ENCODE results near the gene PRDX5. TPM values are rescaled to one million over a fixed set of nuclear protein-coding genes. Genes with fewer than 3 reads are reported as not detected.

The PRDX5 gene
- total RNA-seq, 2 experiments from 2014 or later = 177 to 217 TPM

DNA sequence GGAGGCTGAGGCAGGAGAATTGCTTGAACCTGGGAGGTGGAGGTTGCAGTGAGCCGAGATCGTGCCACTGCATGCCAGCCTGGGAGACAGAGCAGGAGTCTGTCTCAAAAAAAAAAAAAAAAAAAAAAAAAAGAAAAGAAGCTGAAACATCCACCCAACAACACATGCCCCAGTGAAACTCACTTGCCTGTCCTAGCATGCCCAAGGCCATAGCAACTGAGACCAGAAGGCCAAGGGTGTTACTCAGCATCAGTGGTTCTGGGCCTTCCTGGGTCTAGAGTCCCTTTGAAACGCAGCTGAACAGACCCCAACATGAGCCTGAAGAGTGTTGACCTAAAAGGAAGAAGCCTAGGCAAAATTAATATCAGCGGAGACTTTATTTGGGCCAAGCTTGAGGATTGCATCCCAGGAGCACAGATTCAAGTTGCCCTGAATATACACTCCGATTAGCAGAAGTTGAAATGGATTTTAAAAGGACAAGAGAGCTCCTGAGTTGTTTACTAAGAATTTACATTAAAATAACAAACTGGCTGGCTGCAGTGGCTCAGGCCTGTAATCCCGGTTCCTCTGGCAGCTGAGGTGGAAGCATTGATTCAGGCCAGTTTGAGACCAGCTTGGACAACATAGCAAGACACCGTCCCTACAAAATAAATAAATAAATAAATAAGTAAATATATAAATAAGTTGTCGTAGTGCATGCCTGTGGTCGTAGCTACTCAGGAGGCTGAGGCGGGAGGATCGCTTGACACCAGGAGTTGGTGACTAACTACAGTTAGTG is 7.0 kb downstream of the PRDX5 start:
- Histone ChIP-seq H3K4me3 (ENCODE audit: low read depth, low read length, poor library complexity, severe bottlenecking) (no peak overlapping the region), H3K4me1 (ENCODE audit: insufficient read depth, low read length, poor library complexity, severe bottlenecking) (peaks cover under 1% of the 10 kb centered on the region), H2AFZ (ENCODE audit: low read length) (no peak overlapping the region), H3K36me3 (ENCODE audit: insufficient read depth, low read length) (peaks cover 31% of the 10 kb centered on the region; the same call in 1 of the 2 replicates), H3K9me2 (ENCODE audit: insufficient read depth, low read length) (no peaks in the 10 kb centered on the region), H3K4me2 (ENCODE audit: low read length) (no peak overlapping the region), H3K27ac (ENCODE audit: low read depth, low read length, poor library complexity, severe bottlenecking) (no peak overlapping the region), H4K20me1 (ENCODE audit: insufficient read depth, low read length) (no peaks in the 10 kb centered on the region), H3K79me2 (ENCODE audit: insufficient read depth, low read depth, low read length) (peaks cover under 1% of the 10 kb centered on the region; the same call in 1 of the 2 replicates), H3K9me3 (ENCODE audit: low read length) (no peaks in the 10 kb centered on the region)
- ChIA-PET CTCF (ENCODE audit: unreplicated experiment) (no interaction called here), POLR2A (interaction anchor here (1.3 kb wide), 1 partner anchor 14 kb away, joined by 3 read pairs; no protein-coding TSS in a partner anchor)
- DNase-seq (ENCODE audit: low spot score) = no peak
- BruUV-seq (replicated peaks) = no TSS peak
- intact Hi-C loops (cut with micrococcal nuclease; ENCODE audit: unreplicated experiment) = no loop called here
- TF ChIP-seq EZH2phosphoT487 (IDR thresholded peaks at IDR 0.05; ENCODE audit: borderline replicate concordance, low read depth, low read length) = no peak
- TF ChIP-seq, protein P1, sequence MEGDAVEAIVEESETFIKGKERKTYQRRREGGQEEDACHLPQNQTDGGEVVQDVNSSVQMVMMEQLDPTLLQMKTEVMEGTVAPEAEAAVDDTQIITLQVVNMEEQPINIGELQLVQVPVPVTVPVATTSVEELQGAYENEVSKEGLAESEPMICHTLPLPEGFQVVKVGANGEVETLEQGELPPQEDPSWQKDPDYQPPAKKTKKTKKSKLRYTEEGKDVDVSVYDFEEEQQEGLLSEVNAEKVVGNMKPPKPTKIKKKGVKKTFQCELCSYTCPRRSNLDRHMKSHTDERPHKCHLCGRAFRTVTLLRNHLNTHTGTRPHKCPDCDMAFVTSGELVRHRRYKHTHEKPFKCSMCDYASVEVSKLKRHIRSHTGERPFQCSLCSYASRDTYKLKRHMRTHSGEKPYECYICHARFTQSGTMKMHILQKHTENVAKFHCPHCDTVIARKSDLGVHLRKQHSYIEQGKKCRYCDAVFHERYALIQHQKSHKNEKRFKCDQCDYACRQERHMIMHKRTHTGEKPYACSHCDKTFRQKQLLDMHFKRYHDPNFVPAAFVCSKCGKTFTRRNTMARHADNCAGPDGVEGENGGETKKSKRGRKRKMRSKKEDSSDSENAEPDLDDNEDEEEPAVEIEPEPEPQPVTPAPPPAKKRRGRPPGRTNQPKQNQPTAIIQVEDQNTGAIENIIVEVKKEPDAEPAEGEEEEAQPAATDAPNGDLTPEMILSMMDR (conservative IDR thresholded peaks at IDR 0.05; ENCODE audit: low read length) = no peak

DNA sequence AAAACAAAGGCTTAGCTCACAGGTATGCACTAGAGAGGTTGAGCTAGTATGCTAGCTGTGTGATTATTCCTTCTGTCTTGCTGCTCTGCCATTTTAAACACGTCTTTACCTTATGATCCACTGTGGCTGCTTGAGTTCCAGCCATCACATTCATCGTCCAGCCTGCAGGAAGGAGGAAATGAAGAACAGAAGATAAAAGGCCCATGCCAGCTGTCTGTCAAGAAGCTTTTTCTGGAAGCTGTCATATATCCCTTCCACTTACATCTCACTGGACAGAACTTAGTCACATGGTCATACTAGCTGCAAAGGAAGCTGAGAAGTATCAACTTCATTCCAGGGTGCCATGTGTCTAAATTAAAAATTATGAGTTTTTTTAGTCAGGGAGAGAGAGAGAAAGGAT is 9.5 kb downstream of the PRDX5 start:
- Histone ChIP-seq H2AFZ (ENCODE audit: low read length) (no peak overlapping the region), H3K4me2 (ENCODE audit: low read length) (no peak overlapping the region), H3K79me2 (ENCODE audit: insufficient read depth, low read depth, low read length) (no peaks in the 10 kb centered on the region), H4K20me1 (ENCODE audit: insufficient read depth, low read length) (no peaks in the 10 kb centered on the region), H3K9me2 (ENCODE audit: insufficient read depth, low read length) (no peaks in the 10 kb centered on the region), H3K4me1 (ENCODE audit: insufficient read depth, low read length, poor library complexity, severe bottlenecking) (peaks cover 9% of the 10 kb centered on the region), H3K4me3 (ENCODE audit: low read depth, low read length, poor library complexity, severe bottlenecking) (no peak overlapping the region), H3K9me3 (ENCODE audit: low read length) (no peaks in the 10 kb centered on the region), H3K36me3 (ENCODE audit: insufficient read depth, low read length) (peaks cover 9% of the 10 kb centered on the region; the same call in 1 of the 2 replicates), H3K27ac (ENCODE audit: low read depth, low read length, poor library complexity, severe bottlenecking) (no peak overlapping the region)
- POLR2A ChIA-PET = no interaction called here
- CTCF ChIA-PET (ENCODE audit: unreplicated experiment) = interaction anchor here (0.5 kb wide), 1 partner anchor 589 kb away, joined by 3 read pairs; no protein-coding TSS in a partner anchor
- no TSS peak for BruUV-seq (replicated peaks)
- DNase-seq (ENCODE audit: low spot score) = no peak
- TF ChIP-seq, protein P1 (conservative IDR thresholded peaks at IDR 0.05; ENCODE audit: low read length) = no peak
- no peak for TF ChIP-seq EZH2phosphoT487 (IDR thresholded peaks at IDR 0.05; ENCODE audit: borderline replicate concordance, low read depth, low read length)
- intact Hi-C loops (cut with micrococcal nuclease; ENCODE audit: unreplicated experiment) = no loop called here

DNA sequence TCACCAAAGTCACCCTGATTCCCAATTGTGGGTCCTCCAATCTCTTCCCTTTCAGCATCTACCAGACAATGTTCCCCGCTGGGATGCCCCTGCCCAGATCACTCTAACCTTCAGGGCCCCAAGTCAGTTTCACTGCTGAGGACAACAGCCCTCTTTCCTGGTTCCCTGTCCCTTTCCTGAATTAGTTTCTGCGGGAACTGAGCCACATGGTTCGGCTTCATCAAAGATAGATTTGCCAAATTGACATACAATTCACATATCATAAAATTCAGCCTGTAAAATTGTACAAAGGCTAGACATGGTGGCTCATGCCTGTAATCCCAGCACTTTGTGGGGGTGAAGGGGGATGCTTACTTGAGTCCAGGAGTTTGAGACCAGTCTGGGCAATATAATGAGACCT is 10.1 kb downstream of the PRDX5 start:
- H3K9me2 ChIP-seq (ENCODE audit: insufficient read depth, low read length) = no peaks in the 10 kb centered on the region
- CTCF ChIA-PET (ENCODE audit: unreplicated experiment) = no interaction called here
- no peak overlapping the region for H3K4me2 ChIP-seq (ENCODE audit: low read length)
- intact Hi-C loops (cut with micrococcal nuclease; ENCODE audit: unreplicated experiment) = no loop called here
- H3K9me3 ChIP-seq (ENCODE audit: low read length) = no peaks in the 10 kb centered on the region
- TF ChIP-seq EZH2phosphoT487 (IDR thresholded peaks at IDR 0.05; ENCODE audit: borderline replicate concordance, low read depth, low read length) = no peak
- TF ChIP-seq, protein P1 (conservative IDR thresholded peaks at IDR 0.05; ENCODE audit: low read length) = no peak
- H3K4me1 ChIP-seq (ENCODE audit: insufficient read depth, low read length, poor library complexity, severe bottlenecking) = peaks cover 10% of the 10 kb centered on the region
- H3K4me3 ChIP-seq (ENCODE audit: low read depth, low read length, poor library complexity, severe bottlenecking) = no peak overlapping the region
- POLR2A ChIA-PET = no interaction called here
- no TSS peak for BruUV-seq (replicated peaks)
- no peak for DNase-seq (ENCODE audit: low spot score)
- H3K36me3 ChIP-seq (ENCODE audit: insufficient read depth, low read length) = peaks cover 3% of the 10 kb centered on the region; the same call in 1 of the 2 replicates
- no peaks in the 10 kb centered on the region for H4K20me1 ChIP-seq (ENCODE audit: insufficient read depth, low read length)
- H3K27ac ChIP-seq (ENCODE audit: low read depth, low read length, poor library complexity, severe bottlenecking) = no peak overlapping the region
- no peaks in the 10 kb centered on the region for H3K79me2 ChIP-seq (ENCODE audit: insufficient read depth, low read depth, low read length)
- no peak overlapping the region for H2AFZ ChIP-seq (ENCODE audit: low read length)
